ENCODE measurements around the gene RELL1.

RELL1 gene

GRCh38 chr4:37685823-37686372 lies 278 bp downstream of the RELL1 start (continued):
- no peak for TF ChIP-seq ZNF639 (tag by site-specific recombination; IDR thresholded peaks at IDR 0.05)
- no peak for TF ChIP-seq ZNF266 (tag by site-specific recombination; IDR thresholded peaks at IDR 0.05; ENCODE audit: low read depth)
- no peak for TF ChIP-seq ZNF433 (tag by site-specific recombination; IDR thresholded peaks at IDR 0.05; ENCODE audit: low read depth)
- no peak for TF ChIP-seq ZNF501 (tag by site-specific recombination; IDR thresholded peaks at IDR 0.05)
- TF ChIP-seq ZXDB (tag by site-specific recombination; IDR thresholded peaks at IDR 0.05) = peak; percentile 49
- TF ChIP-seq ZBTB20 (tag by site-specific recombination; IDR thresholded peaks at IDR 0.05) = peak; percentile 86
- TF ChIP-seq ZSCAN18 (tag by site-specific recombination; IDR thresholded peaks at IDR 0.05) = no peak
- no peak for TF ChIP-seq ZNF791 (tag by site-specific recombination; IDR thresholded peaks at IDR 0.05)
- no peak for TF ChIP-seq ZNF747 (tag by site-specific recombination; IDR thresholded peaks at IDR 0.05)
- TF ChIP-seq ZBTB17 (tag by site-specific recombination; IDR thresholded peaks at IDR 0.05) = peak; percentile 26; the same call in 1 of the 2 replicates
- no peak for TF ChIP-seq ZNF148 (tag by site-specific recombination; IDR thresholded peaks at IDR 0.05; ENCODE audit: borderline replicate concordance)
- TF ChIP-seq AEBP2 (tag by site-specific recombination; IDR thresholded peaks at IDR 0.05; ENCODE audit: borderline replicate concordance) = no peak
- TF ChIP-seq TCF7L2 (IDR thresholded peaks at IDR 0.05; ENCODE audit: borderline replicate concordance, low read depth, low read length) = no peak
- no peak for TF ChIP-seq ZNF114 (tag by site-specific recombination; IDR thresholded peaks at IDR 0.05)
- TF ChIP-seq IKZF3 (tag by site-specific recombination; IDR thresholded peaks at IDR 0.05) = no peak
- TF ChIP-seq REPIN1 (tag by site-specific recombination; IDR thresholded peaks at IDR 0.05; ENCODE audit: low read depth) = no peak
- no peak for TF ChIP-seq FEZF1 (tag by site-specific recombination; IDR thresholded peaks at IDR 0.05)
- peak; percentile 66 for TF ChIP-seq ZBTB8A (tag by site-specific recombination; IDR thresholded peaks at IDR 0.05)
- no peak for TF ChIP-seq ZNF214 (tag by site-specific recombination; IDR thresholded peaks at IDR 0.05; ENCODE audit: borderline replicate concordance)
- TF ChIP-seq ZNF223 (tag by site-specific recombination; IDR thresholded peaks at IDR 0.05) = no peak
- no peak for TF ChIP-seq ZNF530 (tag by site-specific recombination; IDR thresholded peaks at IDR 0.05; ENCODE audit: low read depth)
- TF ChIP-seq ZNF596 (tag by site-specific recombination; IDR thresholded peaks at IDR 0.05) = no peak
- no peak for TF ChIP-seq HOXA7 (CRISPR knock-in tag; IDR thresholded peaks at IDR 0.05; ENCODE audit: borderline replicate concordance)
- peak; percentile 94 for TF ChIP-seq ZBTB26 (tag by site-specific recombination; optimal IDR thresholded peaks at IDR 0.05)
- no peak for TF ChIP-seq ZNF16 (tag by site-specific recombination; IDR thresholded peaks at IDR 0.05; ENCODE audit: low read depth)
- peak; percentile 76; the same call in 1 of the 2 replicates for TF ChIP-seq PBX3 (CRISPR knock-in tag; IDR thresholded peaks at IDR 0.05)
- TF ChIP-seq ZNF2 (tag by site-specific recombination; IDR thresholded peaks at IDR 0.05) = no peak
- TF ChIP-seq ZNF449 (tag by site-specific recombination; IDR thresholded peaks at IDR 0.05) = peak; percentile 78
- no peak for TF ChIP-seq ZNF776 (tag by site-specific recombination; IDR thresholded peaks at IDR 0.05; ENCODE audit: borderline replicate concordance)
- no peak for TF ChIP-seq ZNF10 (tag by site-specific recombination; IDR thresholded peaks at IDR 0.05)
